H54 (cell line): Measurements from ENCODE around the gene FCAMR.

Experiments used
- DNase-seq: peaks from one replicate; pipeline ENCODE4 v3.0.0; 2011; ENCODE audit warnings: low spot score, mixed read lengths; ENCODE audit not compliant: insufficient read length
- FAIRE-seq: peaks from 3 replicates; lab custom pipeline; 2011; peaks lifted over from hg19 to GRCh38; lab: Jason Lieb, UNC
- POLR2A ChIP-seq: IDR thresholded peaks from 2 replicates; pipeline ENCODE4 v1.6.1; 2011; ENCODE audit warnings: low read depth, mild to moderate bottlenecking, low read length

Gene FCAMR

DNA sequence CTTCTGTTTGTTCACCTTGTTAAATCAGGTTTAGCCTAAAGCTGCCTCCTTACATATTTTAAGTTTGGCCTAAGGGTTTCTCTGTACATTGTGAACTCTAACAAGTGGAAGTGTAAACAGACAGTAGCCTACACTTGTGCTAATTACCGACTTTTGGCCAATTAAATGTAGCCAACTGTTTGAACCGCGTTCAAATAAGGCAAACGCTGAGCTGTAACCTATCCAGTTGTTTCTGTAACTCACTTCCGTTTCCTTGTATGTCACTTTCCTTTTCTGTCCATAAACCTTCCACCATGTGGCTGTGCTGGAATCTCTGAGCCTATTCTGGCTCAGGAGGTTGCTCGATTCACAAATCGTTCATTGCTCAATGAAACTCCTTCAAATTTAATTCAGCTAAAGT, 8.0 kb upstream of the FCAMR start:
- TF ChIP-seq POLR2A = no peak
- FAIRE-seq (no peak), DNase-seq (no peak)

DNA sequence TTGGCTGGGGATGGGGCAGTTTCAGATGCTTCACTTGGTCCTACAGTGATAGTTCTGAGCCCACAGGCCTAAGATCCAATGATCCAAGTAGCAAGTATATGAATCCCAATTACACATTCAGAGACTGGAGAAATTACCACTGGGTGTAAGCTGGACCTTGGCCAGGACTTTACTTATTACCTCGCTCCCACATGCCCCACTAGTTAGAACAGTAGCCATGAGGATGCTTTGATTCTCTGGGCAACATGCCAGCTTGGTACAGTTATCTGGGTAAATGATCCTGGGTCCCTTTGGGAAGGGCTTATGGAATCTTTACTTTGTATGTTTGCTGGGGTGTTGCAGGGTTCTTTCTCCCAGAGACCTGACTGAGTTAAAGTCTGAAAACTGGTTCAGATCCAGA, 5.0 kb upstream of the FCAMR start:
- TF ChIP-seq POLR2A = no peak
- no peak for DNase-seq
- no peak for FAIRE-seq

DNA sequence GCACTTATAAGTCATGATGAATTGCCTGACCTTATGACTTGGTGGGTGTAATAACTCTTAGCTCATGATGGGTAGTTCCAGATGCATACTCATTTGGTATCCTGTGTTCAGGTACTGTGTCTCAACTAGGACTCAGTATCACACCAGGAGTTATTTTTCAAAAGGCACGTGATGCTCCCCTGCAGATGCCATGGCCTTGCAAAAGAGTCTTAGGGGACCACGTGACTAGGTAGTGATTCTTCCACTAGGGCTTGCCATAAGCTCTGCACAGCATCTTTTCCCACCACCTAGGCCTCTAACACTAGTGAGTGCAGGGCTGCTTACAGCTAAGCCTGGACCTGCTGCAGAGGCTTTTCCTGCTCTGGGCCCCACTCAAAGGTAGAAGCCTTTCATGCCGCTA, 3.9 kb upstream of the FCAMR start:
- FAIRE-seq = no peak
- no peak for TF ChIP-seq POLR2A
- no peak for DNase-seq

DNA sequence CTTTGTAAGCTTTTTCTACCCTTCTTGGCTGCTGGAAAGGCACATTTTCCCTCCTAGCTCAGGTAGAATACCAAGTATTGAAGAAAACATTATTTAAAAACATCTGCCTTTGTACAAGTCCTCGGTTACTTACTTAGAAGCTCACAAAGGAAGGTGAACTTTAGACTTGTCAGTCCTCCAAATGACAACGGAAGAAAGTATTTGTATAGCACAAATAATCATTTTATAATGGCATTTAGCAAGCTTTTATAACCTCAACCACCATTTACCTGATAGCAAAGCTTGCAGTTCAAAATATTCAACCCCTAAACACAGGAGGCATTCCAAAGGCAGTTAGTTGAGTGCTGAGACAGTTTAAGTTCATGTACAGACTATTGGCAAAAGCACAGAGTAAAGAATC, 2.5 kb upstream of the FCAMR start:
- FAIRE-seq = no peak
- DNase-seq = no peak
- no peak for TF ChIP-seq POLR2A

DNA sequence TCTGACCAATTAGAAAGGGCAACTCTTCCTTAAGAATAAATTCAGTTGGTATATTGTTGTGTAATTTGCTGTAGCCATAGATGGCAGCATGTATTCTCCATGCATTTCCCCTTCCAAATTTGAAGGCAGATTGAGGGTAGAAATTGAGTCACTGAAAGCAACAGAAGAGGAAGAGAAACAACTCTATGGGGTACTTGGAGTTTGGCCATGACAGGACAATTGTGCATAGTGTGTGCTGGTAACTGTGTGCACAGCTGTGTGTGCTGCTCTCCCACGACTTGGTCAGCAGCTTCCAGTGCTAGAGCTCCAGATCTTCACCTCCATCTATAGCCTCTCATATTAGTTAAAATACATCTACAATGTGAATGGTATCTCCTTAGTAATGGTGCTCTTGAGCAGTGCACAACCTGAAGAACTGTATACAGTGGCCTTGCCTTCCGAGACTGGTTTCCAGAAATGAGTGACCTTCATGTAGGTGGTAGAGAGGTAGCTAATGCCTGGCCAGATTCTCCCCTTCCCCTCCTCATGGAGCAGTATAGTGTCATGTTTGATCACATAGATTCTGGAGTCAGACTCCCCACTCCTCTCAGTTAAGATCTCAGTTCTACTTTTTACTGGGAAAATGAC, 882 bp upstream of the FCAMR start:
- no peak for FAIRE-seq
- TF ChIP-seq POLR2A = no peak
- no peak for DNase-seq

DNA sequence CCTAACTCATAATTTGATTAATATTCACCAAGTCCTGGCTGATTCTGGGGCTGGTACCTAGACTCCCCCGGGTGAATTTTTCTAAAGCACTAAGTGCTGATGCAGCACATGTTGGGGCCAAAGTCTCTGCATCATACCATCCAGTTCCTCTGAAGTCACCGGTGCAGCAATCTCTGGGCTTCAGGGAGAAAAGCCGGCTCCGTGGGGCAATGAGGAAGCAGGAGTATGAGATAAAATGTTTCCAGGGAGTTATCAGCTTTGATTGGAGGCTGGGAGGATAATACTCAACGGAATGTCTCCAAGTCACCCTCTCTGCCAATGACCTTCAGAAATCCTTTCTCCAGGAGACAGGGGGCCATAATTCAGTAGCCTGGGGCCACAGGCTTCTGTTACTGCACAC, 1.2 kb downstream of the FCAMR start:
- no peak for TF ChIP-seq POLR2A
- no peak for FAIRE-seq
- DNase-seq = no peak

DNA sequence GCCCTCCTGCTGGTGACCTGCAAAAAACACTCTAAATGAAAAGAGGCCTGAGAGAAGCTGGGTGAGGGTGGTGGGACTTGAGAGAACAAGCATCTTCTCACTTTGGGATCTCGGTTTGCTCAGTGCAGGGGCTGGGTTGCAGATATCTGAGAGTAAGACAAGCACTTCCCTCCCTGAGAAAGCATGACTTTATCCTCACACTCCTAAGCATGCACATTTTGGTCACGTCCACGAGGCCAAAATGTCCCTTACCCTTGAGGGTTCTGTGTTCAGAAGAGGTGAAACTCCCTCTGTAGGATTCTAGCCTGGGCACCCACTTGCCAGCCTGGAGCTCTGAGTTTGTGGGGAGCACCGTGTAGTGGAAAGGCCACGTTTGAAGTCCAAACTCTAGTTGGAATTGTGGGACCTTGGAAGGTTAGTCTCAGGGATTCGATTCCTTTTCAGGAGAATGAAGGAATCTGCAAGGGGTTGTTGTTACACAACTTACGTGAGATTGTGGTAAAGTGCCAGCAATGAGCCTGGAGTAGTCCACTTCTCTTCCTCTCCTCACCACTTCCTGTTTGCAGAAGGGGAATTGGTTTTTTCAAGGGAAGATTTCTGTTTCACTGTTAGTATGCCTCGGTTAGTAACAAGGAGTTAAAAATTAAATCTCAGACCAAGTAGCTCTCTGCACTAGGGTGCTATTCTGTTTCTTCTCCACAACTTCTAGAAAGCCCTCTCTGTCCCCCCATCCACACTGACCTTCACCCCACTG, 3.0 kb downstream of the FCAMR start:
- no peak for TF ChIP-seq POLR2A
- FAIRE-seq (no peak), DNase-seq (no peak)

DNA sequence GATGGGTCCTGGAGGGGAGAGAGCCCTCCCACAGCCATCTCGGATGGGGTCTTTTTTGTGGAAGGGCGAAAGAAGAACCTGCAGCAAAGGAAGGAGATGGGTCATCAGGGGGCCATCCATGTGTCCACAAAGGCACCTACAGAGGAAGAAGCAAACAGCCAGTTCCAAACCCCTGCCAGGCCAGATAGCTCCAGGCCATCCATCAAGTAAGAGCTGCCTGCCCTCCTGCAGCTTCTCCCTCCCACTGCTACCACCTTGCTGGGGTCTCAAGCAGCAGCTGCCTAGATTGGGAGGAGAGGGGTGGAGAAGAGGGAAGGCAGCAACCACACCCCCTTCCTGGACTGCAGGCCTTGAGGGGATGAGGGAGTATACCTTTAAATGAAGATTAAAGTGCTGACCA, 4.5 kb downstream of the FCAMR start:
- TF ChIP-seq POLR2A = no peak
- no peak for FAIRE-seq

DNA sequence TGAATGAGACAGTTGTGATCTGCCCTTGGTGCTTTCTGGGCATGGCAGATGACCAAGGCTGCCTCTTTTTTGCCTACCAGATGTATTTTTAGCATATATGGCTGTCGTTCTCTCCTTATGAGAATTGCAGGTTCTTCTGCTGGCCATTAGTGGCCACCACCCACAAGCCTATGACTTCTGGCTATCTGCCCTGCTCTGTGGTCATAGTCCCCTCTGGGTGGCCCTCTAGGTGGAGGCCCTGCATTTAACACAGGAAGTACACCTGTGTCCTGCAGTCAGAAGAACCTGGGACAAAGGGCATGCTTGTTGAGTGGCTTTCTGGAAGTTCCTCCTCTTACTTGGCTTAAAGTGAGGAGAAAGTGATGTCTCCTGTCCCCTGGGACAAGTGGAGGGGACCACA, 6.5 kb downstream of the FCAMR start:
- FAIRE-seq = no peak
- DNase-seq = no peak
- no peak for TF ChIP-seq POLR2A

More for the DNA sequence above, 4.5 kb downstream of the FCAMR start:
- no peak for DNase-seq

DNA sequence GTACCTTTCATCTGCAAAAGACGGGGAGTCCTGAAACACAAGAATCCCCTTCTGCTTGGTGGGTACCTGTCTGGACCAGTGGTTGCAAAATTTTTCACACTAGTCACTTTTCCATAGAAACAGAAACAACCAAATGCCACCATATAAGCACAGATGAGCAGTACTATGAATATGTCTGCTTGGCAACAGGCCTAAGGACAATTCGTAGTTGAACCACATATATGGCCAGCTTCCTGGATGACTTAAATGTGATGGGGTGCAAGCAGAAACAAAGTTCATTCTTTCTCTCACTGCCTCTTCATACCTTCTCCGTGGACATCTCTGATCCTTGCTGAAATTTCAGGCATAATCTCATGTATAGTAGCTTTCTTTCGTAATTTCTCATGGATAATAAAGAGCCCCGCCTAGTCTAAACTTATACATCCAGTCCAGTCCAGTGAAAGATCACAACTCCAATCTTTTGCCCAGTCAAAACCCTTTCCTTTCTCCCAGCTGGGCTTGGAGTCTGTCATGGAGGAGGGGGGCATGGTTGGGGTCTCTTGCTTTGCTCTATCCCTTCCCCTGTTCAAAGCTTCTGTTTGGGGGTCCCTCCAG, 7.0 kb downstream of the FCAMR start:
- TF ChIP-seq POLR2A = no peak
- DNase-seq (no peak), FAIRE-seq (no peak)

DNA sequence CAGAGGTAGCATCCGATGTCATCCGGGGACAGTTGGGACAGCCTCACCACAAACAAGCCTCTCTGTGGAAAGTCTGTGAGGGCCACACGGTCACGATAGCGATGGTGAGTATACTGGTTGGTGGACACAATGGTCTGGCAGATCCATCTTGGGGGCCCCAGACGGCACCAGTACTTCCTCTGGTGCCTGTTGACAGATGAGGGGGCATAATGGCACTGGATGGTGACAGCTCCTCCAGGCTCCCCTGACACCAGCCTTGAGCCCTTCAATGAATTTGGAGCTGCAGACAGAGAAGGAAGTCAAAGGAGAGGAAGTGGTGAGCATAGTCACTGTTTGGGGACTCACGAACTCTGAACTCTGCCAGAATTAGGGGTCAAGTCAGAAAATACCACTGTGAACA, 8.0 kb downstream of the FCAMR start:
- no peak for TF ChIP-seq POLR2A
- FAIRE-seq (no peak), DNase-seq (no peak)

DNA sequence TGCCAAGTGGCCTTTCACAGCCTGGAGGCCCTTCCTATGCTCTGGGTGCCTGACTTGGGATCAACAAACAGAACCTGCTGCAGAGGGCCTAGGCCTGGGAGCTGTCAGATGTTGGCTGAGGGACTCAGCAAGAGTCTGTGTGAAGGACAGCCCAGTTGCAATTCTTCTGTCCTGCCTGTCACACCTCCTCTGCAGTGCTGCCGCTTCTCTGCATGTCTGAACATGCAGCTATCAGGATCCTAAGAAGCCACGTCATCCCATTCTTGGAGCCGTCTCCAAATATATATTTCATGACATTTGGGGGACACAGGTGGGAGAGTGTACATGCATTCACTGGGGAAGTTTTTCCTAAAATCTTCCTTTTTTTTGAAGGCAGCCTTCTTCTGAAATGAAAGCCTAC, 8.6 kb downstream of the FCAMR start:
- no peak for DNase-seq
- no peak for FAIRE-seq
- no peak for TF ChIP-seq POLR2A

DNA sequence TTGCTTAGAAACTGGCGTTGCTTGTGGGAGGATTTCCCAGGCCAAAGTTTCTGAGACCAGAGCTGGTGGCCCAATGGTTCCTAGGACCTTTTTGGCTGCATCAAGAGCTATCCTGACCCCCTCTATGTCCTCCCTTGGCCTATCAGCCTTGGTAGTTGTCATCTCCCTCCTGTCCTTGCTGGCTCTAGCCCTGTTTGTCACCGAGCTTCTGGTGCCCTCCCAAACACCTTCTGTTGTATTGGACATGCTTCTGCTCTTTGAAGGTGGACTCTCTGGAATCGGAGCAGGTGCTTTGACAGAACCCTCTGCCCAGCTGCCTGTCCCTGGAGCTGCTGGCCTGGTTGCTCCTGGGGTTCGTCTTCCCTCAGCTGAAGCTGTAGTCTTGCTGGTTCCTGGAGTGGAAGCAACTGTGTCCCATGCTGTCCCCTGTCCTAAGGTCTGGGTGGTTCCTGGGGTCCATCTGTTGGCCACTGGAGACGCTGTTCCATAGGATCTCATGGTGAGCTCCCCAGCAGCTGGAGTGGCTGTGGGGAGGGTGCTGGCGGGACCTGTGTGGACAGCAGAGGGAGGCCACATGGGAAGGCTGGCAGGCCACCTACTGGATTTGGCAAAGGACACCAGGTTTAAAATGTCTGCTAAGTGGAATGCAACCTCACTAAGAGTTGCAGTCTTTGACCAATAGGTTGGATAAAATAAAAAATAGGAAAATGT, 9.4 kb downstream of the FCAMR start:
- DNase-seq (no peak), FAIRE-seq (no peak)
- no peak for TF ChIP-seq POLR2A

DNA sequence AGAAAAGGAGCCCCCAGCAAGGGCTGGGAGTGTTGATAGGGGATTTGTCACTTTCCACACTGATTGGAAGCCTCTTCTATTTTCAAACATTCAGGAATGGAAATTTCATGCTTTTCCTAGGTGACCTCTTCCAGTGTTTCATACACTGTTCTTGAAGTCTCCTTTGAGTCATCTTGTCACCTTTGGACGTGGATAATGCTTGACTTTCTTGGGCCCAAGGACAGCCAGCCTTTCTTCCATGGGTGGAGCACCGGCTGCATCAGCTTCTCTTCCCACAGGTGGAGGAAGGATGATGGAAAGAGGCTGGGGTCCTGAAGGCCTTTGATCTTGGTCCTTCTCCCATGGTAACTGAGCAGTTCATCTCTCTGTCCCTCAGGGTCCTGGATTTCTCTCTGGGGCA, 12.1 kb downstream of the FCAMR start:
- no peak for TF ChIP-seq POLR2A
- DNase-seq = no peak
- FAIRE-seq = no peak
